CD14-positive monocyte (primary cell): ENCODE results near the gene IL21R. TPM values are rescaled to one million over a fixed set of nuclear protein-coding genes. Genes with fewer than 3 reads are reported as not detected.
A peak's percentile ranks its signal among the peaks of the same experiment; 100 is the strongest.

Experiments
- DNase-seq, 3 donors: peaks; one replicate each; pipeline ENCODE4 v3.0.0-alpha.2; 2011 to 2022
- H2AFZ ChIP-seq: 2 replicates; pipeline ENCODE4 v1.6.0; 2012; ENCODE audit warnings: mild to moderate bottlenecking, low read depth, low read length, inconsistent platforms; ENCODE audit not compliant: insufficient read depth, poor library complexity, severe bottlenecking
- H3K27ac ChIP-seq, 2 donors: 1 replicate in 1 of 2; 2 replicates in 1 of 2; pipeline ENCODE4 v1.5.1; 2012 to 2013; ENCODE audit warnings: low read length in 2 of 2, control low read depth in 1 of 2, inconsistent platforms in 1 of 2, low read depth in 1 of 2, mild to moderate bottlenecking in 1 of 2
- H3K27me3 ChIP-seq, 2 donors: one replicate each; pipeline versions ENCODE4 v1.6.0 to v1.6.1; 2011 to 2013; ENCODE audit warnings: low read length in 2 of 2; ENCODE audit not compliant: control insufficient read depth in 2 of 2, insufficient read depth in 2 of 2
- H3K36me3 ChIP-seq, 2 donors: replicated peaks in 1 of 2; 1 replicate in 1 of 2; 2 replicates in 1 of 2; pipeline versions ENCODE4 v1.5.1 to v1.6.1; 2012 to 2013; ENCODE audit warnings: low read length in 2 of 2, control low read depth in 1 of 2, inconsistent platforms in 1 of 2, mild to moderate bottlenecking in 1 of 2; ENCODE audit not compliant: insufficient read depth in 2 of 2, control insufficient read depth in 1 of 2
- H3K4me1 ChIP-seq, 2 donors: 1 replicate in 1 of 2; 2 replicates in 1 of 2; pipeline versions ENCODE4 v1.5.1 to v1.6.1; 2012 to 2013; ENCODE audit warnings: low read length in 2 of 2, control low read depth in 1 of 2, inconsistent platforms in 1 of 2, mild to moderate bottlenecking in 1 of 2, moderate library complexity in 1 of 2; ENCODE audit not compliant: insufficient read depth in 2 of 2, control insufficient read depth in 1 of 2
- H3K4me2 ChIP-seq: replicated peaks from 2 replicates; pipeline ENCODE3; 2012; ENCODE audit warnings: low read length, moderate library complexity, mild to moderate bottlenecking; ENCODE audit not compliant: poor library complexity, severe bottlenecking; ENCODE audit errors: extremely low read depth
- H3K4me3 ChIP-seq, 3 experiments: fragments of 200-600 bp in 1 of 3; sonication (generic) in 1 of 3; replicated peaks in 1 of 3; 1 replicate in 2 of 3; 2 replicates in 1 of 3; pipeline ENCODE4 v1.5.1; 2011 to 2013; ENCODE audit warnings: low read length in 3 of 3, mild to moderate bottlenecking in 3 of 3, control low read depth in 2 of 3, low read depth in 2 of 3, inconsistent platforms in 1 of 3, moderate library complexity in 1 of 3
- H3K79me2 ChIP-seq: 2 replicates; pipeline ENCODE4 v1.6.0; 2012; ENCODE audit warnings: mild to moderate bottlenecking, control low read depth, inconsistent platforms, low read length, moderate library complexity; ENCODE audit not compliant: insufficient read depth
- H3K9ac ChIP-seq: 2 replicates; pipeline ENCODE4 v1.6.0; 2017; ENCODE audit warnings: low read length, mild to moderate bottlenecking; ENCODE audit not compliant: insufficient read depth, poor library complexity, severe bottlenecking
- H3K9me3 ChIP-seq, 2 donors: replicated peaks in 1 of 2; 1 replicate in 1 of 2; 2 replicates in 1 of 2; pipeline versions ENCODE4 v1.5.1 to v1.6.1; 2012 to 2013; ENCODE audit warnings: low read length in 2 of 2, control low read depth in 1 of 2; ENCODE audit not compliant: control insufficient read depth in 1 of 2, insufficient read depth in 1 of 2
- H4K20me1 ChIP-seq: 2 replicates; pipeline ENCODE4 v1.6.0; 2012; ENCODE audit warnings: mild to moderate bottlenecking, low read length, control low read depth, moderate library complexity; ENCODE audit not compliant: insufficient read depth
- H3K27ac Mint-ChIP-seq, 7 donors: one replicate each; pipeline ENCODE4 v1.8.0; 2020; ENCODE audit warnings: mild to moderate bottlenecking in 7 of 7, mixed read lengths in 7 of 7, moderate library complexity in 6 of 7, inconsistent platforms in 2 of 7
- H3K27me3 Mint-ChIP-seq, 3 donors: one replicate each; pipeline ENCODE4 v1.8.0; 2021 to 2022; ENCODE audit warnings: low read depth in 3 of 3, mild to moderate bottlenecking in 3 of 3, mixed read lengths in 3 of 3, moderate library complexity in 3 of 3, inconsistent platforms in 1 of 3
- H3K36me3 Mint-ChIP-seq, 2 donors: one replicate each; pipeline ENCODE4 v1.8.0; 2020; ENCODE audit warnings: mixed read lengths in 2 of 2, inconsistent platforms in 1 of 2, mild to moderate bottlenecking in 1 of 2
- H3K4me1 Mint-ChIP-seq: one replicate; pipeline ENCODE4 v1.8.0; 2020; ENCODE audit warnings: mild to moderate bottlenecking, mixed read lengths
- H3K4me3 Mint-ChIP-seq, 2 donors: one replicate each; pipeline ENCODE4 v1.8.0; 2020; ENCODE audit warnings: mild to moderate bottlenecking in 2 of 2, mixed read lengths in 2 of 2, moderate library complexity in 1 of 2
- H3K9me3 Mint-ChIP-seq, 7 donors: one replicate each; pipeline ENCODE4 v1.8.0; 2020 to 2022; ENCODE audit warnings: mixed read lengths in 7 of 7, mild to moderate bottlenecking in 6 of 7, moderate library complexity in 6 of 7, inconsistent platforms in 2 of 7
- WGBS: methylation state at CpG from one replicate; pipeline ENCODE4 v1.1.5; 2013; ENCODE audit warnings: missing lambda C conversion rate; ENCODE audit not compliant: insufficient coverage; 5-methylcytosine and 5-hydroxymethylcytosine counted together
- intact Hi-C, 2 donors: fragments of 100-400 bp; cut with micrococcal nuclease; formaldehyde crosslinking; loops; one replicate each; pipeline versions ENCODE4 v1.15.0 to v1.15.1; 2023
- polyA plus RNA-seq, 3 donors: library from polyadenylated mRNA; depleted of rRNA in 1 of 3; unstranded in 2 of 3; stranded (reverse) in 1 of 3; fragments of 300-500 nt in 2 of 3; fragments of >200 nt in 1 of 3; fragmentation: Illumina TruSeq in 2 of 3; gene quantifications; 1 replicate in 2 of 3; 2 replicates in 1 of 3; pipeline ENCODE4 v1.2.3, GENCODE V29; 2012 to 2021
- TF ChIP-seq, protein P1 (sequence below): fragments of 200-600 bp; IDR thresholded peaks from one replicate; pipeline ENCODE4 v1.8.0; 2022; ENCODE audit warnings: antibody characterized with exemption, mild to moderate bottlenecking

The IL21R gene
- polyA plus RNA-seq, 3 donors, result 1.0 to 1.7 (median 1.4) TPM

DNA sequence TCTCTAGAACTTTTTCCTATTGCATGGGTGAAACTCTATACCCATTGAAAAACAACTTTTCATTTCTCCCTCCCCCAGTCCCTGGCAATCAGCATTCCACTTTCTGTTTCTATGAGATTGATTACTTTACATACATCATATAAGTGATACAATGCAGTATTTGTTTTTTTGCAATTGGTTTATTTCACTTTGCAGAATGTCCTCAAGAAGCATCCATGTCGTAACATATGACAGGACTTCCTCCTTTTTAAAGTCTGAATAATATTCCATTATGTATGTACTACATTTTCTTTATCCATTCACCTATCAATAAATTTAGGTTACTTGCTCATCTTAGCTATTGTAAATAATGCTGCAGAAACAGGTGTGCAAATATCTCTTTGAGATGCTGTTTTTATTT is 8.8 kb downstream of the IL21R start:
- Mint-ChIP-seq H3K36me3 (peaks cover 1 to 2% of the 10 kb centered on the region in 2 donors), H3K27me3 (peaks cover 0 to 5% (median 2%) of the 10 kb centered on the region in 3 donors), H3K4me1 (peaks cover 55% of the 10 kb centered on the region), H3K4me3 (no peak overlapping the region), H3K27ac (peak overlapping the region in 1 of 7 donors; percentile 22), H3K9me3 (peaks cover 0 to 8% (median 0%) of the 10 kb centered on the region in 7 donors)
- no peaks in the 10 kb centered on the region for H3K79me2 ChIP-seq
- no peaks in the 10 kb centered on the region for H3K9me3 ChIP-seq
- no peaks in the 10 kb centered on the region for H3K36me3 ChIP-seq
- DNase-seq, result peak in 2 of 3 donors; percentile 50 to 55
- intact Hi-C loops, result no loop called here
- H3K4me2 ChIP-seq, result peak overlapping the region; percentile 25
- TF ChIP-seq, protein P1, sequence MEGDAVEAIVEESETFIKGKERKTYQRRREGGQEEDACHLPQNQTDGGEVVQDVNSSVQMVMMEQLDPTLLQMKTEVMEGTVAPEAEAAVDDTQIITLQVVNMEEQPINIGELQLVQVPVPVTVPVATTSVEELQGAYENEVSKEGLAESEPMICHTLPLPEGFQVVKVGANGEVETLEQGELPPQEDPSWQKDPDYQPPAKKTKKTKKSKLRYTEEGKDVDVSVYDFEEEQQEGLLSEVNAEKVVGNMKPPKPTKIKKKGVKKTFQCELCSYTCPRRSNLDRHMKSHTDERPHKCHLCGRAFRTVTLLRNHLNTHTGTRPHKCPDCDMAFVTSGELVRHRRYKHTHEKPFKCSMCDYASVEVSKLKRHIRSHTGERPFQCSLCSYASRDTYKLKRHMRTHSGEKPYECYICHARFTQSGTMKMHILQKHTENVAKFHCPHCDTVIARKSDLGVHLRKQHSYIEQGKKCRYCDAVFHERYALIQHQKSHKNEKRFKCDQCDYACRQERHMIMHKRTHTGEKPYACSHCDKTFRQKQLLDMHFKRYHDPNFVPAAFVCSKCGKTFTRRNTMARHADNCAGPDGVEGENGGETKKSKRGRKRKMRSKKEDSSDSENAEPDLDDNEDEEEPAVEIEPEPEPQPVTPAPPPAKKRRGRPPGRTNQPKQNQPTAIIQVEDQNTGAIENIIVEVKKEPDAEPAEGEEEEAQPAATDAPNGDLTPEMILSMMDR, result no peak
- no peak overlapping the region for H3K9ac ChIP-seq
- H3K27me3 ChIP-seq, result no peaks in the 10 kb centered on the region
- no peak overlapping the region for H3K4me3 ChIP-seq
- H2AFZ ChIP-seq, result no peak overlapping the region
- WGBS, result no CpG with 5 or more reads among the region's 1 CpG
- H4K20me1 ChIP-seq, result no peaks in the 10 kb centered on the region
- peak overlapping the region in 1 of 2 donors; percentile 22 for H3K27ac ChIP-seq
- peaks cover 30 to 63% of the 10 kb centered on the region in 2 donors for H3K4me1 ChIP-seq

DNA sequence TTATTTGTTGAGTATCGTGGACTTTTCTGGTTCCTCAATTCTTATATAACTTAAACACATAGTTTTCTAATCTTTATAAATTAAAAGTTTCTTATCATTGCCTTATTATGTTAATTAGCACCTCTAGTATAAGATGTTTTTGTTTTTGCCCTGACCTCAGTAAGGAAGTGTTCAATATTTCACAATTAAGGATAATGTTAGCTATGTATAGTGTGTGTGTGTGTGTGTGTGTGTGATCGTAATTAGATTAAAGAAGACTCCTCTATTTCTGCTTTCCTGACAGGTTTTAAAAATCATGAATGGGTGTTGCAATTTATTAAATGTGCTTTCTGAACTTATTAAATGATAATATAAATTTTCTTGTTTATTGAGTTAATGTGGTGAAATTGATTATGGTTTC is 12.0 kb downstream of the IL21R start:
- TF ChIP-seq, protein P1, result no peak
- H3K79me2 ChIP-seq, result no peaks in the 10 kb centered on the region
- DNase-seq, result no peak
- Mint-ChIP-seq H3K4me3 (no peak overlapping the region), H3K27ac (peak overlapping the region in 2 of 7 donors; percentile 22 to 31), H3K36me3 (peaks cover 0 to 6% of the 10 kb centered on the region in 2 donors), H3K4me1 (peaks cover 35% of the 10 kb centered on the region), H3K27me3 (peaks cover 0 to 2% (median 0%) of the 10 kb centered on the region in 3 donors), H3K9me3 (peaks cover under 1 to 6% (median 2%) of the 10 kb centered on the region in 7 donors)
- H3K36me3 ChIP-seq, result no peaks in the 10 kb centered on the region
- H3K4me3 ChIP-seq, result no peak overlapping the region
- H3K9ac ChIP-seq, result no peak overlapping the region
- no peak overlapping the region for H2AFZ ChIP-seq
- H4K20me1 ChIP-seq, result no peaks in the 10 kb centered on the region
- H3K4me2 ChIP-seq, result no peak overlapping the region
- H3K9me3 ChIP-seq, result peaks cover 0 to 2% of the 10 kb centered on the region in 2 donors
- intact Hi-C loops, result loop anchor here in 1 of 2 donors (2.0 kb wide), 1 partner anchor 13 kb away; no protein-coding TSS in a partner anchor
- no CpG with 5 or more reads among the region's 2 CpGs for WGBS
- H3K27ac ChIP-seq, result no peak overlapping the region
- H3K4me1 ChIP-seq, result peaks cover 21 to 52% of the 10 kb centered on the region in 2 donors
- H3K27me3 ChIP-seq, result no peaks in the 10 kb centered on the region
